T-helper 1 cell (primary cell): ENCODE results near the gene ZNF23.
A peak's percentile ranks its signal among the peaks of the same experiment; 100 is the strongest.
"Not testable (repeated sequence)": the region's sequence is repeated elsewhere in the genome, so short reads cannot be mapped to it uniquely, and the experiment has no call there.

ENCODE experiments used
- DNase-seq, 5 donors: peaks; one replicate each; pipeline ENCODE4 v3.0.0-alpha.2; 2012 to 2020
- total RNA-seq, 4 donors: gene quantifications; one replicate each; lab custom pipeline; 2026; lab: John Stamatoyannopoulos, UW

Gene ZNF23
- total RNA-seq, result 0.80 to 1.7 (median 1.4) reads per million in 4 donors

- DNase-seq, result peak; percentile 50 to 79 (median 66)
Observed at GRCh38 chr16:71461686-71462648, at the start of gene ZNF23. Gene ZNF23 (minus strand): TSS chr16:71462247. CDS start chr16:71456796, 5,451 bp downstream.

GRCh38 chr16:71507061-71507460 lies 45.0 kb upstream of the ZNF23 start:
- DNase-seq, result no peak

- DNase-seq, result no peak
Observed at GRCh38 chr16:71504901-71505300, 42.9 kb upstream of the ZNF23 start.

GRCh38 chr16:71504051-71504450 lies 42.0 kb upstream of the ZNF23 start:
- not testable (repeated sequence) for DNase-seq

GRCh38 chr16:71501547-71501946 lies 39.5 kb upstream of the ZNF23 start:
- DNase-seq, result no peak

- DNase-seq, result no peak
Observed at GRCh38 chr16:71500964-71501363, 38.9 kb upstream of the ZNF23 start.

- DNase-seq, result peak in 4 of 5 donors; percentile 24 to 45 (median 36)
Observed at GRCh38 chr16:71499775-71500364, 37.8 kb upstream of the ZNF23 start.

- DNase-seq, result no peak
Observed at GRCh38 chr16:71498031-71498430, 36.0 kb upstream of the ZNF23 start.

- DNase-seq, result no peak
Observed at GRCh38 chr16:71493213-71493612, 31.2 kb upstream of the ZNF23 start.

- DNase-seq, result no peak
Observed at GRCh38 chr16:71492786-71493185, 30.7 kb upstream of the ZNF23 start.

GRCh38 chr16:71491054-71491453 lies 29.0 kb upstream of the ZNF23 start:
- DNase-seq, result no peak

GRCh38 chr16:71490361-71490760 lies 28.3 kb upstream of the ZNF23 start:
- DNase-seq, result no peak

- no peak for DNase-seq
Observed at GRCh38 chr16:71489122-71489521, 27.1 kb upstream of the ZNF23 start, which contains the start of gene ZNF19. Gene ZNF19 (minus strand): TSS chr16:71489324. CDS start chr16:71482114, 7,210 bp downstream.

GRCh38 chr16:71484006-71484893 lies 22.2 kb upstream of the ZNF23 start:
- peak; percentile 53 to 88 (median 70) for DNase-seq

GRCh38 chr16:71482569-71482968 lies 20.5 kb upstream of the ZNF23 start:
- DNase-seq, result no peak

GRCh38 chr16:71480956-71481355 lies 18.9 kb upstream of the ZNF23 start:
- DNase-seq, result no peak

GRCh38 chr16:71479420-71479819 lies 17.4 kb upstream of the ZNF23 start:
- DNase-seq, result no peak

- DNase-seq, result no peak
Observed at GRCh38 chr16:71476457-71477124, 14.5 kb upstream of the ZNF23 start.

GRCh38 chr16:71474864-71475263 lies 12.8 kb upstream of the ZNF23 start:
- no peak for DNase-seq

GRCh38 chr16:71473891-71474290 lies 11.8 kb upstream of the ZNF23 start:
- no peak for DNase-seq

GRCh38 chr16:71472931-71473330 lies 10.9 kb upstream of the ZNF23 start:
- no peak for DNase-seq

- DNase-seq, result no peak
Observed at GRCh38 chr16:71472051-71472450, 10.0 kb upstream of the ZNF23 start.
